Endothelial cell of coronary artery (primary cell): ENCODE data around the gene USP5. TPM values are rescaled to one million over a fixed set of nuclear protein-coding genes. Genes with fewer than 3 reads are reported as not detected.

Source experiments
- total RNA-seq: library from RNA; depleted of rRNA; stranded (reverse); fragments of >200 nt; gene quantifications from 2 replicates; pipeline ENCODE4 v1.2.3, GENCODE V29; 2014

USP5 gene, protein sequence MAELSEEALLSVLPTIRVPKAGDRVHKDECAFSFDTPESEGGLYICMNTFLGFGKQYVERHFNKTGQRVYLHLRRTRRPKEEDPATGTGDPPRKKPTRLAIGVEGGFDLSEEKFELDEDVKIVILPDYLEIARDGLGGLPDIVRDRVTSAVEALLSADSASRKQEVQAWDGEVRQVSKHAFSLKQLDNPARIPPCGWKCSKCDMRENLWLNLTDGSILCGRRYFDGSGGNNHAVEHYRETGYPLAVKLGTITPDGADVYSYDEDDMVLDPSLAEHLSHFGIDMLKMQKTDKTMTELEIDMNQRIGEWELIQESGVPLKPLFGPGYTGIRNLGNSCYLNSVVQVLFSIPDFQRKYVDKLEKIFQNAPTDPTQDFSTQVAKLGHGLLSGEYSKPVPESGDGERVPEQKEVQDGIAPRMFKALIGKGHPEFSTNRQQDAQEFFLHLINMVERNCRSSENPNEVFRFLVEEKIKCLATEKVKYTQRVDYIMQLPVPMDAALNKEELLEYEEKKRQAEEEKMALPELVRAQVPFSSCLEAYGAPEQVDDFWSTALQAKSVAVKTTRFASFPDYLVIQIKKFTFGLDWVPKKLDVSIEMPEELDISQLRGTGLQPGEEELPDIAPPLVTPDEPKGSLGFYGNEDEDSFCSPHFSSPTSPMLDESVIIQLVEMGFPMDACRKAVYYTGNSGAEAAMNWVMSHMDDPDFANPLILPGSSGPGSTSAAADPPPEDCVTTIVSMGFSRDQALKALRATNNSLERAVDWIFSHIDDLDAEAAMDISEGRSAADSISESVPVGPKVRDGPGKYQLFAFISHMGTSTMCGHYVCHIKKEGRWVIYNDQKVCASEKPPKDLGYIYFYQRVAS
- 82.9 and 94.1 TPM in 2 replicates for total RNA-seq

DNA sequence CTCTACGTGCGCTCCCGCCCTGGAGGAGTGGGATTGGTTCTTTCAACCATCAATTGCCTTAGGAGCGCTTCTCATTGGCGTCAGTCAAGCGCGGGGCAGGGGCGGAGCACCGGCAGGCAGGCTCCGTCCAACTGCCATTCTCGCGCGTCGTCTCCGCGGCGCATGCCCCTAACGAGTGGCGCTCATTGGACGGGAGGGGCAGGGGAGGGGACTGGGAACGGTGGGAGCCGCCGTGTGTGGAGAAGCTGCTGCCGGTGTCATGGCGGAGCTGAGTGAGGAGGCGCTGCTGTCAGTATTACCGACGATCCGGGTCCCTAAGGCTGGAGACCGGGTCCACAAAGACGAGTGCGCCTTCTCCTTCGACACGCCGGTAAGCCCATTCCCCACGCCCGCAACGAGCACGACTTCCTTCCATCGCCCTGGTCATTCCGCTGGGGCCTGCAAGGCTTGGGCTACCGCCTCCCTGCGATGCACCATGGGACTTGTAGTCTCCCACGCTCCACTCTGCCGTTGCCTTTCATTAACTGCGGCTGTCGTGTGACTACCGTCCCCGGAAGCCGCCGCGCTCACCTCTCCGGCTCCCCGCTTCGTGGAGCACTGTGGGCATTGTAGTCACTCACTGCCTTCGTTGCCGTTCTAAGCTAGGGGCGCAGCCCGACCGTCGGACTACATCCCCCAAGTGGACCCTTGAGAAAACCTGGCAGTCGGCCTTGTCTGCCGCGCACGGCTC is at the start of gene USP5:
USP5 (plus strand) TSS at position 230 of the 730 bp plus-strand sequence; CDS start at position 260, 30 bp downstream.

DNA sequence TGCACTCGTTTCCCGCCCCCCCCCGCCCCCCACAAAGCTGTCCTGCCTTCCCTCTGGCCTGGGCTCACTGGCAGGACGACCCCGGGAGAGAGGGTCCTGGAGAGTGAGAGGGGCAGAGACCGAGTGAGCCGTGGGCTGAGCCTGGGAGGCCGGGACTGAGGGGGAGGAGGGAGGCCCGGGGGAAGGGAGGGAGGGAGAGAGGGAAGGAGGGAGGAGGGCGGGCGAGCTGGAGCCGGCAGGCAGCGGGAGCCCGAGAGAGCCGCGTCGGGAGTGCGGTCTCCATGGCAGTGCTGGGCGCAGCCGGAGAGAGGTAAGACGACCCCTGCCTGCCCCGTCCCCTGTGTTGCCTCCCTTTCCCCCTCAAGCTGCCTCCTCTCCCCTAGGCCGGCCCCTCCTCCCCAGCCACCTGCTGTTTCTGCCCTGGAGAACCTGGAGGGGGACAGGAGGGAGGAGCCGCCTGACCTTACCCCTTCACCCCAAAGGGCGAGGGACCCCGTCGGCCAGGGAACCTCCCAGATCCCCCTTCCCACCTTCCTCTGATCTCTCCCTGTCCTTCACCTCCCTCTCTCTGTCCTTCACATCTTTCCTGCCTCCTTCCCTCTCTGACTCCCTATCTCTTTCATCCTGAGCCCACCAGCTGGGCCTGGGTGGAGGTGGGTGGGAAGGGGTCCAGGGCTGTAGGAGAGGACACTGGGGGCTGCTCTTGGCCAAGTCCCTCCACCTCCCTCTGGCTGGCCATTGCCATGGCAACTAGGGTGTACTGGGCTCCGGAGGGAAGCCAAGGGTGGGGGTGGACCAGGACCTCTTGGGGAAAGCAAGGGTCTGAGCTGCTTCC is 30.1 kb upstream of the USP5 start, which contains the start of gene GPR162:
GPR162 (plus strand) TSS at position 231 of the 835 bp plus-strand sequence. CDS start 2,078 bp downstream, outside the sequence.

DNA sequence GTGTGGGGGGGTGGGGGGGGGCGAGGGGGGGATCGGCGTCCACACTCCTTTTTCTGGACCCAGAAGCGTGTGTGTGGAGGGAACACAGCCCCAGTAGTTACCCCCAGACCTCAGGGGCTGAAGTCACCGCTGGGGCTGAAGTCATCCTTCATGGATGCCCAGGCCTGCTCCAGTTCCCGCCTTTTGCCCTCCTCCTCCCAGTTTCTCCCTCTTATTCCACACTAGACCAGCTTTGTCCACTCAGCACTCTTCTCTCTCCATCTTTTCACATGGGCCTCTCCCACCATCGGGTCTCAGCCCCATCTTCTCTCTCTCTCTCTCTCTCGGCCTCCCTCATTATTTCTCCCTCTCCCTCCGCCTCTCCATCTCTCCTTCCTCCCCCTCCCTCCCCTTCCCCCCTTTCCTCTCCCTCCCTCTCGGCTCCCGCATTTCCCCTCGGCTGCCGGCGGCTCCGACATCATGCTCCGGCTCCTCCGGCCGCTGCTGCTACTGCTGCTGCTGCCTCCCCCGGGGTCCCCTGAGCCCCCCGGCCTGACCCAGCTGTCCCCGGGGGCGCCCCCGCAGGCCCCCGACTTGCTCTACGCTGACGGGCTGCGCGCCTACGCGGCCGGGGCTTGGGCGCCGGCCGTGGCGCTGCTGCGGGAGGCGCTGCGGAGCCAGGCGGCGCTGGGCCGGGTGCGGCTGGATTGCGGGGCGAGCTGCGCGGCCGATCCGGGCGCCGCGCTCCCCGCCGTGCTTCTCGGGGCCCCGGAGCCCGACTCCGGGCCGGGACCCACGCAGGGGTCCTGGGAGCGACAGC is 23.8 kb upstream of the USP5 start, which contains the start of gene P3H3:
P3H3 (plus strand) TSS at position 426 of the 799 bp plus-strand sequence; CDS start at position 460, 34 bp downstream.

DNA sequence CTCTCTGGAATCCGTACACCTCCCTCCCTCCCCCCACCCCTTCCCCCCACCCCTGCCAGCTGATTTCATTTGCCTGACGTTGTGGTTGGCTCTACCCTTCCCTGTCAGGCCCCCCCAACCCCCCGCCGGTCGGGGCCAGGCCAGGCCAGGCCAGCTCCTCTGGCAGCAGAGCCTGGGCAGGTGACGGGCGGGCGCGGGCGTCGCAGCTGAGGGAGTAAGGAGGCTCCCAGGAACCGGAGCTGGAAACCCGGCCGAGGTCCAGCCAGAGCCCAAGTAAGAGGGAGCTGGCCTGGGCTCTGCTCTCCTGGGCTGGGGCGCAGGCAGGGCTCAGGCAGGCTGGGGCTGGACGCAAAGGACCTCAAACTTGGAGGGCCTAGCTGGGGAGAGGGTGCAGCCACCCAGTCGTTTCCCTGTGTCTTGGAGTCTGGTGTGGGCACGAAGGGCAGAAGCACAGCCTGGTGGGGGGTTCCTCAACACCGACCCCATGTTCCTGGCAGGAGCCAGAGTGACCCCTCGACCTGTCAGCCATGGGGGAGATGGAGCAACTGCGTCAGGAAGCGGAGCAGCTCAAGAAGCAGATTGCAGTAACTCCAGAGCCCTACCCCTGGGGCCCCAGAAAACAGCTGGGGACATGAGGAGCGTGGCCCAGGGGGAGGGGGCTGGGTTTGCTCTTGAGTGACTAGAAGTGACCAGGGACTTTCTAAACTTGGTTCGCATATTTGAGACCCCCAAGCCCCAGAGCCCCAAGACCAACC is 11.0 kb upstream of the USP5 start, which contains the start of gene GNB3:
GNB3 (plus strand) TSS at position 165 of the 755 bp plus-strand sequence; CDS start at position 528, 363 bp downstream.

DNA sequence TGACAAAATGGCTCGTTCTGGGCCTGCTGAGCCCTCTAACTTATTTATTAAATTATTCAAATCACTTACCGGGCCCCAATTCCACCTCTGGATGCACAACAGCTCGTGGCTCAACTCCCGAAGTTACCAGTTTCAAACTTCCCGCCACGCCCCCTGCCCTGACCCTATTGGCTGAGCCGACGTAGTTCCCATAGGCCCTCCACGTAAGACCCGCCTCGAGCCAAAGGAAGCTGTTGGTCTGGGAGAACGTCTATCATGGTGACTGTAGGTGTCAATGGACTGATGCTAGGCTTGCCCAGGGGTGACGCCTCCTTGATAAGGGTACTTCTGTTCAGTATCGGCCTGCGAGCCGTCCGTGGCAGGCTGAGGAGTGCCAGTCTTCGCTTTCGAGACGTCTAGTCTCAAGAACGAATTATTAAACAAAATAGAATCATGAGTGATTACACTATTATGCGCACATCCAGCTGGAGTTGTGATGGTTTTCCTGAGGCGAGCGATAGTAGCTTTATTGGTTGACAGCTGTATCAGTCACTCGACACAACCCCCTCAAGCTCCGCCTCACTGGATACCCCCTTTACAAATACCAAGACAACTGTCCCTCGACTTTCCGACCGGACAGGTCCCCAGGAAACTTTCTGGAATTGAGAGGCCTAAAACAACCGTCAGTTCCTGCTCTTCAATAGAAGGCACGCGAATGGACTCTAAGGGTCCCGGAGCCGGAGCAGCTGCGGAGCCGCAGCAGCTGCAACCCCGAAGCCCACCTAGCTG is 613 bp upstream of the USP5 start, which contains the start of gene CDCA3:
CDCA3 (minus strand) TSS at position 134 of the 768 bp plus-strand sequence. CDS start 334 bp downstream, outside the sequence.

DNA sequence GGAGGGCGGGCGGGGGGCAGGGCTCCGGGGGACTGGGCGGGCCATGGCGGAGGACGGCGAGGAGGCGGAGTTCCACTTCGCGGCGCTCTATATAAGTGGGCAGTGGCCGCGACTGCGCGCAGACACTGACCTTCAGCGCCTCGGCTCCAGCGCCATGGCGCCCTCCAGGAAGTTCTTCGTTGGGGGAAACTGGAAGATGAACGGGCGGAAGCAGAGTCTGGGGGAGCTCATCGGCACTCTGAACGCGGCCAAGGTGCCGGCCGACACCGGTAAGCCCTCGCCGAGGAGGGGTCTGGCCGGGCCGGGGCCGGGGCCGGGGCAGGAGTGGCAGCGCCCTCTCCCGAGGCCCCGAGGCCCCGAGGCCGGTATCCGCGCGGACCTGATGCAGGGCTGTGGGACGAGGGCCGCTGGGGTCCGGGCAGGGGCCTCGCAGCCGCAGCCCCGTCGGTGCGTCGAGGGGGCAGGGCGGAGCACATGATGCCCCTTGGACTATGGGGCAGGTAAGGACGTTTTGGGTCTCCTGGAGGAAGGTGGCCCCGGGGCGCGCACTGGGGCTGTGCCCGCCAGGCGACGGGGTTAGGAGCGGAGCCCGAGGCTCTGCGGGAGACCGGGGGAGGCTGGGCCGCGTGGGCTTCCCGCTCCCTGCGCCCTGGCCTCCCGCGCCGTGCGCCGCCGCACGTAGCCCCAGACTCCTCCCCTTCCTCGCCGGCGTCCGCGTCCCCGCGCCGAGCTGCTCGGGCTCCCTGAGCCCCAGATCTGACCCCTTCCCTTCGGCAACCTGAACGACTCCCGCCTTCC is 15.7 kb downstream of the USP5 start, which contains the start of gene TPI1:
TPI1 (plus strand) TSS at position 119 of the 798 bp plus-strand sequence; CDS start at position 155, 36 bp downstream.

DNA sequence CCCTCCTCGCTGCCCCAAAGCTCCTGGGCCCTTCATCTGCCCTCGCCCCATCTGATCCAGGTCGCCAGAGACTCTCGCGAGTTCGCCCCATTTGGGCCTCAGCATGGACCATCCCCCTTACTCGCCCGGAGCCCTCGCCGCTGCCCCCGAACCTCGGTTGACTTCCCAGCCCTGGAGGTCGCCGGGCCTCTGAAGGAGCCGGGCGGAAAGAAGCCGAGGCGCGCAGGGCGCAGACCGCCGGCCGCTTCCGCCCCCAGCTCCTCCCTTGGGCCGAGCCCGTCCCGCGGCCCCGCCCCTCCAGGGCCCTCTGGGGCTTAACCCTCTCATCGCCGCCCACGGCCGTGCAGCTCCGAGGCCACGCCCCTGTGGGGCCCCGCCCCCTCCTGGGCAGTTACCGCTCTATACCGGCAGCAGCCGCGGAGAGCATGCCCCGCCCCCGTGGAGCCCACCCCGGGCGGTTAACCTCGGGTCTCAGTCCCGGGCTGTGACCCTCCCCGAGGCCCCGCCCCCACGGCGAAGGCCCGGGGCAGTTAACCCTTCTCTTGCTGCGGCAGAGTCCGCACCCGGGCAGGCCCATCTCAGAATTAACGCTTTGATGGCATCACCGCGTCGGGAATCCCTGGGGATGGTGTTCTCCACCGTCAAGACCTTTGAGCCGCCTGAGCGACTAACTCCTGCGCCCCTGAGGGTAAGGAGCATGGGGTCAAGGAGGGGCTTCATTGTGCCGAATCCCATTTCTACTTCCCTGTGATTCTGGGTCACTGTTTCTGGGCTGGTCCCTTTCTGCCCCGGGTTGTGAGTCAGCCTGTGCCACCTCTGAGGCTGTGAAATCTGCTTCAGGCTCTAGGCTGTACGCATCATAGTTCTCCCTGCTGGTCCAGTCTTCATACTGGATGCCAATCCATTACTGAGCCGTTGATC is 21.4 kb downstream of the USP5 start, which contains the start of gene SPSB2:
SPSB2 (minus strand) TSS at position 210 of the 921 bp plus-strand sequence. CDS start 402 bp downstream, outside the sequence.

DNA sequence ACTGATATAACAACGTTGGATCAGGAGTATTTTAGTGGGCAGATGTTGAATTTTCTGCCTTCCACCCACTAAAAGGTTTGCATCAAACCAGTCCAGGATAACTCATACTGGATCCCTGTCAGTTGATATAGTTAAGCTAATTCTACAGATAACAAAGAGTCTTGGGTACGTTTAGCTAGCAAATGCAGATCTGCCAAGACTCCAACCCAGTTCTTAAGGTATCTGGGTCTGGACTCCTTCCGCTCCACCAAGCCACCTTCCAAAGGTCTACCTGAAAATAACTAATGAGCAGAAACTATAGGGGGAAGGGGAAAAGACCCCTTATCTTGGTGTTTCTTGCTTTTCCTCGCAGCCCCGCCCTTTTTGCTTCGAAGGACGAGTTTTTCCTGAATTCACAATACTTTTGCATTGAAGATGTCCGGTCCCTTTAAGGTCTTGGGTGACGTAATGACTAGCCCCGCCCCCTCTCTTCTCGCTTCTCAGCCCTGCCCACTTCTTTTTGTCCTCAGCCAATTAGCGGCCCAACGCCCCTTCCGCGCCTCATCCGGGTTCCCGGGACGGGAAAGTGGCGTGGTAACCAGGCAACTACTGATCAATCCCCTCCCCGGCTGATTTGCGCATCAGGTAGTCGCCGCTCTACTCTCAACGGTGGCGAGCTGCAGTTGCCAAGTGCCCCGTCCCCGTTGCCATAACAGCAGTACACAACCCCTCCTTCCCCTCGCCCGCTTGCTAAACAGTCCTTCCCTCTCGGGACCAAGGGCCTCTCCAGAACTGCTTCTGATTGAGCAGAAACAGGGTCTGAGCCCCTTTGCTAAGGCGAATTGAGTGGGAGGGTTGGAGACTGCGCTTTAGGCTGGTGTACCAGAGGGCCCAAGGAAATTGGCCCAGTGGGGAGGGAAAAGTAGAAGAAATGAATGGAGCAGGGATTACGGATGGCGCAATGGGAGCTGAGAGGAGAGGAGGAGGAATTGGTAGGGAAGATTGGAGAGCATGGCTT is 52.6 kb downstream of the USP5 start, which contains the start of gene LRRC23:
LRRC23 (plus strand) TSS at position 543 of the 997 bp plus-strand sequence. CDS start 812 bp downstream, outside the sequence.

DNA sequence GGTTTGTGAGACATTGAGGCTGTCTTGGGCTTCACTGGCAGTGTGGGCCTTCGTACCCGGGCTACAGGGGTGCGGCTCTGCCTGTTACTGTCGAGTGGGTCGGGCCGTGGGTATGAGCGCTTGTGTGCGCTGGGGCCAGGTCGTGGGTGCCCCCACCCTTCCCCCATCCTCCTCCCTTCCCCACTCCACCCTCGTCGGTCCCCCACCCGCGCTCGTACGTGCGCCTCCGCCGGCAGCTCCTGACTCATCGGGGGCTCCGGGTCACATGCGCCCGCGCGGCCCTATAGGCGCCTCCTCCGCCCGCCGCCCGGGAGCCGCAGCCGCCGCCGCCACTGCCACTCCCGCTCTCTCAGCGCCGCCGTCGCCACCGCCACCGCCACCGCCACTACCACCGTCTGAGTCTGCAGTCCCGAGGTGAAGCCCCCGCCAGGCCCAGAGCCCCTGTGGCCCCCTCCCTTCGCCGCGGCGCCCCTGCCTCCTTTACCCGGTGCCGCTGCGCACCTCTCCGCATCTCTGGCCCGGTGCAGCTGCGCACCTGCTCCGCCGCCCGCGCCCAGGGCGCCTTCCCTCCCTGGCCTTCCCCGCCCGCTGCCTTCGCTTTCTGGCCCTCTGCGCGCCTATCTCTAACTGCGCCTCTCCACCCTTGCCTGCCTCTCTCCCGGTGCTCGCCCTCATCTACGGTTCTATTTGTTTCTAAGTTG is 62.4 kb downstream of the USP5 start, which contains the start of gene ENO2:
ENO2 (plus strand) TSS at position 335 of the 701 bp plus-strand sequence. CDS start 1,253 bp downstream, outside the sequence.

Other genes starting within 250 kb of the USP5 start
- gene CHD4, start 244.8 kb upstream of the USP5 start, total RNA-seq, result 201 and 205 TPM in 2 replicates
- not detected in 2 replicates for gene LPAR5, start 216.2 kb upstream of the USP5 start, total RNA-seq
- gene ACRBP, start 204.7 kb upstream of the USP5 start, total RNA-seq, result 0.27 and 0.28 TPM in 2 replicates
- 32.6 and 35.5 TPM in 2 replicates for gene ING4, start 189.0 kb upstream of the USP5 start, total RNA-seq
- 9.0 and 12.4 TPM in 2 replicates for gene ZNF384, start 162.8 kb upstream of the USP5 start, total RNA-seq
- gene PIANP, start 151.3 kb upstream of the USP5 start, total RNA-seq, result under 0.01 TPM in 1 of 2 replicates, not detected in the other
- 41.5 and 63.7 TPM in 2 replicates for gene COPS7A, start 128.1 kb upstream of the USP5 start, total RNA-seq
- gene MLF2, start 99.0 kb upstream of the USP5 start, total RNA-seq, result 78.1 and 83.2 TPM in 2 replicates
- gene PTMS, start 85.8 kb upstream of the USP5 start, total RNA-seq, result 78.6 and 93.1 TPM in 2 replicates
- gene LAG3, start 79.6 kb upstream of the USP5 start, total RNA-seq, result under 0.01 and 0.09 TPM in 2 replicates
- gene CD4, start 62.6 kb upstream of the USP5 start, total RNA-seq, result 0.09 TPM in 1 of 2 replicates, not detected in the other
- 6.4 and 10.2 TPM in 2 replicates for gene GPR162, start 30.3 kb upstream of the USP5 start, total RNA-seq
- gene P3H3, start 23.7 kb upstream of the USP5 start, total RNA-seq, result 57.4 and 81.5 TPM in 2 replicates
- gene GNB3, start 11.2 kb upstream of the USP5 start, total RNA-seq, result 1.3 and 1.5 TPM in 2 replicates
- 5.0 and 14.8 TPM in 2 replicates for gene CDCA3, start 864 bp upstream of the USP5 start, total RNA-seq
- gene TPI1, start 15.4 kb downstream of the USP5 start, total RNA-seq, result 1,012 and 1,804 TPM in 2 replicates
- gene SPSB2, start 21.2 kb downstream of the USP5 start, total RNA-seq, result 3.2 and 3.5 TPM in 2 replicates
- 3.0 and 7.5 TPM in 2 replicates for gene LRRC23, start 52.7 kb downstream of the USP5 start, total RNA-seq
- gene ENO2, start 62.4 kb downstream of the USP5 start, total RNA-seq, result 5.6 and 33.4 TPM in 2 replicates
- 8.1 and 15.3 TPM in 2 replicates for gene ATN1, start 75.8 kb downstream of the USP5 start, total RNA-seq
- gene RNU7-1, start 91.7 kb downstream of the USP5 start, total RNA-seq, result not detected in 2 replicates
- gene C12orf57, start 91.9 kb downstream of the USP5 start, total RNA-seq, result 115 and 143 TPM in 2 replicates
- gene PTPN6, start 99.2 kb downstream of the USP5 start, total RNA-seq, result 0.09 and 0.19 TPM in 2 replicates
- 143 and 181 TPM in 2 replicates for gene PHB2, start 118.5 kb downstream of the USP5 start, total RNA-seq
- gene EMG1, start 118.8 kb downstream of the USP5 start, total RNA-seq, result 37.2 and 38.7 TPM in 2 replicates
- gene LPCAT3, start 166.3 kb downstream of the USP5 start, total RNA-seq, result 4.5 and 5.4 TPM in 2 replicates
- 0.18 and 2.7 TPM in 2 replicates for gene C1S, start 208.6 kb downstream of the USP5 start, total RNA-seq
- 1.2 and 2.4 TPM in 2 replicates for gene C1R, start 240.3 kb downstream of the USP5 start, total RNA-seq